Nephron (organoid): ENCODE measurements around the gene HDAC4.

Experiments
- H3K27ac Mint-ChIP-seq, 3 experiments: 2 replicates each; pipeline ENCODE4 v1.8.0; 2020; ENCODE audit warnings: mixed read lengths in 3 of 3, mild to moderate bottlenecking in 2 of 3, moderate library complexity in 1 of 3
- H3K27me3 Mint-ChIP-seq: 2 replicates; pipeline ENCODE4 v1.8.0; 2021; ENCODE audit warnings: low read depth, mild to moderate bottlenecking, moderate library complexity, mixed read lengths
- H3K36me3 Mint-ChIP-seq: 2 replicates; pipeline ENCODE4 v1.8.0; 2020; ENCODE audit warnings: low read depth, mixed read lengths
- H3K4me1 Mint-ChIP-seq: 2 replicates; pipeline ENCODE4 v1.8.0; 2020; ENCODE audit warnings: mixed read lengths
- H3K4me3 Mint-ChIP-seq, 3 experiments: 2 replicates each; pipeline ENCODE4 v1.8.0; 2020; ENCODE audit warnings: mild to moderate bottlenecking in 3 of 3, mixed read lengths in 3 of 3, moderate library complexity in 2 of 3
- H3K9me3 Mint-ChIP-seq: 2 replicates; pipeline ENCODE4 v1.8.0; 2020; ENCODE audit warnings: mixed read lengths
- CTCF ChIP-seq, 3 experiments: fragments of 200-600 bp; sonication (generic); IDR thresholded peaks; one replicate each; pipeline ENCODE4 v1.5.0; 2021; ENCODE audit warnings: antibody characterized with exemption in 3 of 3; ENCODE audit not compliant: unreplicated experiment in 3 of 3

Gene HDAC4

GRCh38 chr2:239300242-239300641 is 100.6 kb downstream of the HDAC4 start:
- peaks cover 5% of the 10 kb centered on the region for H3K27me3 Mint-ChIP-seq
- no peak for TF ChIP-seq CTCF (IDR thresholded peaks at IDR 0.05; ENCODE audit: unreplicated experiment in 3 of 3)
- H3K27ac Mint-ChIP-seq: peak overlapping the region in 2 of 3 experiments; percentile 19 to 89
- no peaks in the 10 kb centered on the region for H3K9me3 Mint-ChIP-seq
- H3K4me3 Mint-ChIP-seq: no peak overlapping the region
- peaks cover 72% of the 10 kb centered on the region for H3K4me1 Mint-ChIP-seq
- no peaks in the 10 kb centered on the region for H3K36me3 Mint-ChIP-seq

GRCh38 chr2:239299218-239299939 is 101.4 kb downstream of the HDAC4 start:
- H3K9me3 Mint-ChIP-seq: no peaks in the 10 kb centered on the region
- no peak for TF ChIP-seq CTCF (IDR thresholded peaks at IDR 0.05; ENCODE audit: unreplicated experiment in 3 of 3)
- peaks cover 5% of the 10 kb centered on the region for H3K27me3 Mint-ChIP-seq
- peak overlapping the region; percentile 77 to 89 (median 82) for H3K27ac Mint-ChIP-seq
- peak overlapping the region in 2 of 3 experiments; percentile 17 to 63 for H3K4me3 Mint-ChIP-seq
- H3K36me3 Mint-ChIP-seq: no peaks in the 10 kb centered on the region
- H3K4me1 Mint-ChIP-seq: peaks cover 71% of the 10 kb centered on the region

- TF ChIP-seq CTCF (IDR thresholded peaks at IDR 0.05; ENCODE audit: unreplicated experiment in 3 of 3): no peak
- Mint-ChIP-seq H3K36me3 (no peaks in the 10 kb centered on the region), H3K9me3 (no peaks in the 10 kb centered on the region), H3K4me1 (peaks cover 71% of the 10 kb centered on the region), H3K27me3 (peaks cover 5% of the 10 kb centered on the region), H3K4me3 (no peak overlapping the region), H3K27ac (peak overlapping the region; percentile 42 to 80 (median 47))
These were observed 102.6 kb downstream of the HDAC4 start for GRCh38 chr2:239298116-239298804.

GRCh38 chr2:239297142-239298004 is 103.4 kb downstream of the HDAC4 start:
- Mint-ChIP-seq H3K36me3 (no peaks in the 10 kb centered on the region), H3K27me3 (peaks cover 5% of the 10 kb centered on the region), H3K4me1 (peaks cover 73% of the 10 kb centered on the region), H3K27ac (peak overlapping the region; percentile 42 to 80 (median 47)), H3K9me3 (no peaks in the 10 kb centered on the region), H3K4me3 (no peak overlapping the region)
- no peak for TF ChIP-seq CTCF (IDR thresholded peaks at IDR 0.05; ENCODE audit: unreplicated experiment in 3 of 3)

GRCh38 chr2:239296020-239296932 is 104.5 kb downstream of the HDAC4 start:
- Mint-ChIP-seq H3K4me1 (peaks cover 69% of the 10 kb centered on the region), H3K9me3 (no peaks in the 10 kb centered on the region), H3K27me3 (peaks cover 5% of the 10 kb centered on the region), H3K36me3 (no peaks in the 10 kb centered on the region), H3K4me3 (peak overlapping the region in 1 of 3 experiments; percentile 38), H3K27ac (peak overlapping the region; percentile 68 to 80 (median 68))
- no peak for TF ChIP-seq CTCF (IDR thresholded peaks at IDR 0.05; ENCODE audit: unreplicated experiment in 3 of 3)
